K562 (cell line): ENCODE data around the gene PHTF2. TPM values are rescaled to one million over a fixed set of nuclear protein-coding genes. Genes with fewer than 3 reads are reported as not detected.

Experiments
- CHCHD3 ChIP-seq: fragments of 250-450 bp; sonication (Bioruptor Pico); IDR thresholded peaks from 2 replicates; pipeline ENCODE4 v2.1.2; 2022; ENCODE audit warnings: mild to moderate bottlenecking
- CREB3 ChIP-seq: fragments of 450-650 bp; conservative IDR thresholded peaks from 2 replicates; pipeline ENCODE4 v1.6.1; 2016; ENCODE audit warnings: missing genetic modification characterization, low read depth, mild to moderate bottlenecking, missing compliant biosample characterization, moderate library complexity
- ELF4 ChIP-seq: fragments of 450-650 bp; formaldehyde crosslinking; IDR thresholded peaks from 2 replicates; pipeline ENCODE4 v1.4.0; 2022; ENCODE audit warnings: missing genetic modification characterization
- EWSR1 ChIP-seq: fragments of 450-650 bp; IDR thresholded peaks from 2 replicates; pipeline ENCODE4 v1.6.1; 2018; ENCODE audit warnings: borderline replicate concordance, mild to moderate bottlenecking, low read depth, moderate library complexity; ENCODE audit not compliant: partially characterized antibody
- FOXJ3 ChIP-seq: sonication (generic); formaldehyde crosslinking; IDR thresholded peaks from 2 replicates; pipeline ENCODE4 v1.4.0; 2020; ENCODE audit warnings: mild to moderate bottlenecking, missing genetic modification reagents
- JUNB ChIP-seq: fragments of 450-650 bp; formaldehyde crosslinking; conservative IDR thresholded peaks from 2 replicates; pipeline ENCODE4 v1.4.0; 2020; ENCODE audit warnings: mild to moderate bottlenecking
- MEIS2 ChIP-seq: fragments of 450-650 bp; IDR thresholded peaks from 2 replicates; pipeline ENCODE4 v1.6.1; 2014; ENCODE audit warnings: mild to moderate bottlenecking; ENCODE audit not compliant: partially characterized antibody
- MYBL2 ChIP-seq, 2 experiments: fragments of 450-650 bp in 1 of 2; sonication (generic) in 1 of 2; formaldehyde crosslinking in 1 of 2; IDR thresholded peaks; 2 replicates each; pipeline versions ENCODE4 v1.6.1 to v1.8.1; 2017 to 2022; ENCODE audit warnings: borderline replicate concordance in 1 of 2, inconsistent platforms in 1 of 2, low read depth in 1 of 2, mild to moderate bottlenecking in 1 of 2, missing genetic modification reagents in 1 of 2, moderate library complexity in 1 of 2
- NR0B1 ChIP-seq: fragments of 450-650 bp; IDR thresholded peaks from one replicate; pipeline ENCODE4 v1.6.1; 2018; ENCODE audit warnings: mild to moderate bottlenecking, moderate library complexity; ENCODE audit not compliant: partially characterized antibody
- POLR3A ChIP-seq: IDR thresholded peaks from 2 replicates; pipeline ENCODE4 v1.6.1; 2011; ENCODE audit warnings: borderline replicate concordance, mild to moderate bottlenecking, moderate library complexity; ENCODE audit not compliant: insufficient read length, insufficient read depth; ENCODE audit errors: extremely low read depth
- STAT5A ChIP-seq: IDR thresholded peaks from 2 replicates; pipeline ENCODE4 v1.6.1; 2012; ENCODE audit warnings: low read length, inconsistent platforms, borderline replicate concordance
- ZNF583 ChIP-seq: fragments of 250-450 bp; sonication (Bioruptor Pico); IDR thresholded peaks from 2 replicates; pipeline ENCODE4 v1.4.0; 2020
- ZNF75A ChIP-seq: fragments of 450-650 bp; formaldehyde crosslinking; IDR thresholded peaks from 2 replicates; pipeline ENCODE4 v1.4.0; 2020; ENCODE audit warnings: mild to moderate bottlenecking
- polyA plus RNA-seq, 8 experiments: library from polyadenylated mRNA; depleted of rRNA in 4 of 8; stranded (reverse) in 5 of 8; unstranded in 3 of 8; fragments of >200 nt; fragmentation: Nextera tagmentation in 2 of 8; fragmentation: Illumina TruSeq in 1 of 8; extraction: Ambion mirVana in 2 of 8; extraction: Trizol in 1 of 8; gene quantifications; 2 replicates each; pipeline versions ENCODE4 v1.2.1 to v1.2.3, GENCODE V29; 2011 to 2014; ENCODE audit warnings: inconsistent platforms in 1 of 8, missing spikeins in 1 of 8
- total RNA-seq, 7 experiments: library from RNA; depleted of rRNA in 6 of 7; stranded (reverse); fragments of >200 nt in 6 of 7; fragmentation: Illumina TruSeq in 2 of 7; extraction: Trizol in 2 of 7; gene quantifications; 2 replicates each; pipeline versions ENCODE4 v1.2.1 to v1.2.3, GENCODE V29; 2011 to 2021; ENCODE audit warnings: low replicate concordance in 1 of 7

Gene PHTF2
- total and polyA plus RNA-seq, 9 of the 15 experiments (the other 6 are each of a cell fraction or from before 2014, with no cell fraction given): 17.9 to 43.6 (median 25.4) TPM

- TF ChIP-seq MYBL2 (IDR thresholded peaks at IDR 0.05; ENCODE audit: low read depth) (peak; percentile 93), MYBL2 (CRISPR knock-in tag; IDR thresholded peaks at IDR 0.05; ENCODE audit: borderline replicate concordance) (no peak), NR0B1 (no peak), FOXJ3 (CRISPR knock-in tag) (no peak), ZNF583 (CRISPR knock-in tag) (peak; percentile 40; the same call in 1 of the 2 replicates), MEIS2 (no peak), STAT5A (no peak; the same call in 1 of the 2 replicates), JUNB (CRISPR knock-in tag) (0 out of 2 replicates have a peak, but pooled peaks have one; percentile 3), ELF4 (CRISPR knock-in tag) (no peak), CHCHD3 (CRISPR knock-in tag) (no peak), EWSR1 (no peak), POLR3A (no peak), CREB3 (no peak), ZNF75A (CRISPR knock-in tag) (no peak)
Observed at GRCh38 chr7:77798394-77799077, at the start of gene PHTF2, which contains the start of gene TMEM60 (continued).
